DND-41 (cell line): ENCODE results near the gene TRIM9.
"Not testable (repeated sequence)": the region's sequence is repeated elsewhere in the genome, so short reads cannot be mapped to it uniquely, and the experiment has no call there.

Source experiments
- EZH2 ChIP-seq: IDR thresholded peaks from 3 replicates; pipeline ENCODE4 v1.6.1; 2012; ENCODE audit warnings: borderline replicate concordance, low read depth, mild to moderate bottlenecking, moderate library complexity, low read length, inconsistent platforms; ENCODE audit not compliant: severe bottlenecking
- TF ChIP-seq, protein P1 (sequence below): IDR thresholded peaks from 2 replicates; pipeline ENCODE4 v1.5.1; 2012; ENCODE audit warnings: borderline replicate concordance, low read length, moderate library complexity, mild to moderate bottlenecking; ENCODE audit not compliant: poor library complexity, severe bottlenecking; ENCODE audit errors: extremely low read depth

- TF ChIP-seq, protein P1, sequence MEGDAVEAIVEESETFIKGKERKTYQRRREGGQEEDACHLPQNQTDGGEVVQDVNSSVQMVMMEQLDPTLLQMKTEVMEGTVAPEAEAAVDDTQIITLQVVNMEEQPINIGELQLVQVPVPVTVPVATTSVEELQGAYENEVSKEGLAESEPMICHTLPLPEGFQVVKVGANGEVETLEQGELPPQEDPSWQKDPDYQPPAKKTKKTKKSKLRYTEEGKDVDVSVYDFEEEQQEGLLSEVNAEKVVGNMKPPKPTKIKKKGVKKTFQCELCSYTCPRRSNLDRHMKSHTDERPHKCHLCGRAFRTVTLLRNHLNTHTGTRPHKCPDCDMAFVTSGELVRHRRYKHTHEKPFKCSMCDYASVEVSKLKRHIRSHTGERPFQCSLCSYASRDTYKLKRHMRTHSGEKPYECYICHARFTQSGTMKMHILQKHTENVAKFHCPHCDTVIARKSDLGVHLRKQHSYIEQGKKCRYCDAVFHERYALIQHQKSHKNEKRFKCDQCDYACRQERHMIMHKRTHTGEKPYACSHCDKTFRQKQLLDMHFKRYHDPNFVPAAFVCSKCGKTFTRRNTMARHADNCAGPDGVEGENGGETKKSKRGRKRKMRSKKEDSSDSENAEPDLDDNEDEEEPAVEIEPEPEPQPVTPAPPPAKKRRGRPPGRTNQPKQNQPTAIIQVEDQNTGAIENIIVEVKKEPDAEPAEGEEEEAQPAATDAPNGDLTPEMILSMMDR, result not testable (repeated sequence)
- TF ChIP-seq EZH2, result not testable (repeated sequence)
Measured at GRCh38 chr14:50941638-50942037, 153.3 kb downstream of the TRIM9 start.
